Activated T-helper 2 cell treated with anti-CD3 and anti-CD28 coated beads, Interferon-gamma antibody, Interleukin-2, Interleukin-4, amounts not matched to agents 10 μg/mL and 5 μg/mL and 100 μg/mL, durations not matched to agents 14 hours and 24 hours and 36 hours (primary cell): ENCODE data around the gene PDF. TPM values are rescaled to one million over a fixed set of nuclear protein-coding genes. Genes with fewer than 3 reads are reported as not detected.
A peak's percentile ranks its signal among the peaks of the same experiment; 100 is the strongest.

Source experiments
- DNase-seq: peaks from one replicate; pipeline ENCODE4 v3.0.0; 2021; ENCODE audit warnings: low spot score
- H3K27ac Mint-ChIP-seq: one replicate; pipeline ENCODE4 v1.8.0; 2021; ENCODE audit warnings: mixed read lengths
- H3K27me3 Mint-ChIP-seq: one replicate; pipeline ENCODE4 v1.8.0; 2021; ENCODE audit warnings: low read depth, mixed read lengths
- H3K36me3 Mint-ChIP-seq: one replicate; pipeline ENCODE4 v1.8.0; 2021; ENCODE audit warnings: low read depth, mixed read lengths
- H3K4me1 Mint-ChIP-seq: one replicate; pipeline ENCODE4 v1.8.0; 2021; ENCODE audit warnings: low read depth, mixed read lengths
- H3K4me3 Mint-ChIP-seq: one replicate; pipeline ENCODE4 v1.8.0; 2021; ENCODE audit warnings: low read depth, mild to moderate bottlenecking, moderate library complexity, mixed read lengths
- H3K9me3 Mint-ChIP-seq: one replicate; pipeline ENCODE4 v1.8.0; 2021; ENCODE audit warnings: mixed read lengths
- intact Hi-C: fragments of 100-400 bp; cut with micrococcal nuclease; formaldehyde crosslinking; loops from one replicate; pipeline ENCODE4 v1.15.1; 2023
- total RNA-seq: library from RNA; stranded (reverse); gene quantifications from 2 replicates; pipeline ENCODE4 v1.2.3, GENCODE V29; 2022

PDF gene
- total RNA-seq, 1 donor from 2014 or later, result 15.5 TPM

GRCh38 chr16:69319826-69320739 lies 10.3 kb downstream of the PDF start:
- Mint-ChIP-seq H3K4me3 (no peak overlapping the region), H3K9me3 (no peaks in the 10 kb centered on the region), H3K36me3 (peaks cover 81% of the 10 kb centered on the region), H3K27ac (no peak overlapping the region), H3K27me3 (no peaks in the 10 kb centered on the region), H3K4me1 (no peaks in the 10 kb centered on the region)
- DNase-seq, result no peak
- intact Hi-C loops, result no loop called here

GRCh38 chr16:69319381-69319780 lies 11.0 kb downstream of the PDF start:
- Mint-ChIP-seq H3K9me3 (no peaks in the 10 kb centered on the region), H3K27ac (no peak overlapping the region), H3K4me3 (no peak overlapping the region), H3K27me3 (no peaks in the 10 kb centered on the region), H3K36me3 (peaks cover 80% of the 10 kb centered on the region), H3K4me1 (no peaks in the 10 kb centered on the region)
- intact Hi-C loops, result no loop called here
- DNase-seq, result no peak

GRCh38 chr16:69318911-69319289 lies 11.5 kb downstream of the PDF start:
- Mint-ChIP-seq H3K4me1 (no peaks in the 10 kb centered on the region), H3K9me3 (no peaks in the 10 kb centered on the region), H3K27ac (no peak overlapping the region), H3K27me3 (no peaks in the 10 kb centered on the region), H3K4me3 (no peak overlapping the region), H3K36me3 (peaks cover 79% of the 10 kb centered on the region)
- intact Hi-C loops, result no loop called here
- DNase-seq, result no peak

GRCh38 chr16:69318177-69318910 lies 12.0 kb downstream of the PDF start:
- no peak for DNase-seq
- H3K36me3 Mint-ChIP-seq, result peaks cover 79% of the 10 kb centered on the region
- H3K4me3 Mint-ChIP-seq, result no peak overlapping the region
- H3K27me3 Mint-ChIP-seq, result no peaks in the 10 kb centered on the region
- H3K4me1 Mint-ChIP-seq, result peaks cover 4% of the 10 kb centered on the region
- no peak overlapping the region for H3K27ac Mint-ChIP-seq
- H3K9me3 Mint-ChIP-seq, result no peaks in the 10 kb centered on the region
- intact Hi-C loops, result no loop called here

GRCh38 chr16:69316595-69317034 lies 13.8 kb downstream of the PDF start:
- H3K4me1 Mint-ChIP-seq, result peaks cover 13% of the 10 kb centered on the region
- H3K36me3 Mint-ChIP-seq, result peaks cover 71% of the 10 kb centered on the region
- no peak overlapping the region for H3K27ac Mint-ChIP-seq
- H3K4me3 Mint-ChIP-seq, result no peak overlapping the region
- no peak for DNase-seq
- intact Hi-C loops, result no loop called here
- no peaks in the 10 kb centered on the region for H3K27me3 Mint-ChIP-seq
- H3K9me3 Mint-ChIP-seq, result no peaks in the 10 kb centered on the region

GRCh38 chr16:69315486-69316311 lies 14.7 kb downstream of the PDF start:
- H3K4me1 Mint-ChIP-seq, result peaks cover 15% of the 10 kb centered on the region
- intact Hi-C loops, result no loop called here
- no peaks in the 10 kb centered on the region for H3K9me3 Mint-ChIP-seq
- DNase-seq, result no peak
- H3K36me3 Mint-ChIP-seq, result peaks cover 63% of the 10 kb centered on the region
- no peaks in the 10 kb centered on the region for H3K27me3 Mint-ChIP-seq
- no peak overlapping the region for H3K4me3 Mint-ChIP-seq
- no peak overlapping the region for H3K27ac Mint-ChIP-seq

- Mint-ChIP-seq H3K27ac (no peak overlapping the region), H3K4me1 (peaks cover 17% of the 10 kb centered on the region), H3K36me3 (peaks cover 61% of the 10 kb centered on the region), H3K27me3 (no peaks in the 10 kb centered on the region), H3K9me3 (no peaks in the 10 kb centered on the region), H3K4me3 (no peak overlapping the region)
- no peak for DNase-seq
- intact Hi-C loops, result no loop called here
Measured at GRCh38 chr16:69314534-69314933, 15.9 kb downstream of the PDF start.

GRCh38 chr16:69313469-69313868 lies 16.9 kb downstream of the PDF start:
- Mint-ChIP-seq H3K4me3 (peak overlapping the region; percentile 61), H3K4me1 (peaks cover 17% of the 10 kb centered on the region), H3K27ac (peak overlapping the region; percentile 45), H3K36me3 (peaks cover 52% of the 10 kb centered on the region), H3K27me3 (no peaks in the 10 kb centered on the region), H3K9me3 (no peaks in the 10 kb centered on the region)
- intact Hi-C loops, result no loop called here
- DNase-seq, result no peak

- Mint-ChIP-seq H3K9me3 (no peaks in the 10 kb centered on the region), H3K27ac (peak overlapping the region; percentile 98), H3K4me3 (peak overlapping the region; percentile 100), H3K4me1 (peaks cover 17% of the 10 kb centered on the region), H3K36me3 (peaks cover 46% of the 10 kb centered on the region), H3K27me3 (no peaks in the 10 kb centered on the region)
- no peak for DNase-seq
- intact Hi-C loops, result loop anchor here (1.0 kb wide), 2 partner anchors 19 to 28 kb away; partner anchors contain the start of genes COG8, NIP7 and PDF
Measured at GRCh38 chr16:69311533-69312387, 18.6 kb downstream of the PDF start.

GRCh38 chr16:69310653-69311532 lies 19.5 kb downstream of the PDF start, which contains the start of gene VPS4A:
Gene VPS4A (plus strand): TSS chr16:69311350. CDS start chr16:69311512, 162 bp downstream.
- H3K9me3 Mint-ChIP-seq, result no peaks in the 10 kb centered on the region
- H3K36me3 Mint-ChIP-seq, result peaks cover 40% of the 10 kb centered on the region
- H3K4me3 Mint-ChIP-seq, result peak within 1 kb of the TSS; percentile 100
- H3K27ac Mint-ChIP-seq, result peak within 1 kb of the TSS; percentile 98
- H3K4me1 Mint-ChIP-seq, result peaks cover 17% of the 10 kb centered on the region
- intact Hi-C loops, result loop anchor here (1.0 kb wide), 2 partner anchors 19 to 28 kb away; partner anchors contain the start of genes COG8, NIP7 and PDF
- no peaks in the 10 kb centered on the region for H3K27me3 Mint-ChIP-seq
- peak; percentile 97 for DNase-seq

GRCh38 chr16:69309316-69309715 lies 21.1 kb downstream of the PDF start:
- no peak overlapping the region for H3K27ac Mint-ChIP-seq
- H3K9me3 Mint-ChIP-seq, result no peaks in the 10 kb centered on the region
- H3K4me1 Mint-ChIP-seq, result peaks cover 17% of the 10 kb centered on the region
- DNase-seq, result no peak
- intact Hi-C loops, result no loop called here
- H3K4me3 Mint-ChIP-seq, result no peak overlapping the region
- no peaks in the 10 kb centered on the region for H3K27me3 Mint-ChIP-seq
- H3K36me3 Mint-ChIP-seq, result peaks cover 30% of the 10 kb centered on the region
